ENCODE measurements around the gene ADAMTS19.

Gene ADAMTS19

DNA sequence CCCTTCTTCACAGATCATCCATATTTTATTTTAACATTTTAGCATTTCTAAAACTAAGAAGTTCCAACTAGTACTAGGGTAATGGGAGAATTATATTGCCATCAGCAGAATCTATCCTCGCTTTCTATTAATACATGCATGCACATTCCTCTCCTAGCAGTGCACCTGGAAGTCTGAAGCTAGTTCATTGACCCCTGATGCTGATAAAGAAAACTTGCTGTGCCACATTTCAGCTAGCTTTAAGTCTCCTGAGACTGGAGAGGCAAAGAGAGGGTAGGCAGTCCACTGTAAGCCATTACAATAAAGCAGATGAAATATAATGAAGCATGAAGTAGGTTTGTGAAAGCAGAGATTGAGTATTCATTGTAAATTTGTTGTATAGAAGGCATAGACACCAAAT is 303.6 kb downstream of the ADAMTS19 start:
- no peak overlapping the region for H3K27ac ChIP-seq (ENCODE audit: low read depth, low read length)
- no peaks in the 10 kb centered on the region for H3K27me3 ChIP-seq (ENCODE audit: control insufficient read depth, low read length)
- no peak overlapping the region for H3K4me3 ChIP-seq (ENCODE audit: low read length)
- H3K4me2 ChIP-seq (ENCODE audit: low read length), result no peak overlapping the region
- no peaks in the 10 kb centered on the region for H3F3A ChIP-seq (ENCODE audit: control insufficient read depth, insufficient read depth)
- TF ChIP-seq, protein P1, sequence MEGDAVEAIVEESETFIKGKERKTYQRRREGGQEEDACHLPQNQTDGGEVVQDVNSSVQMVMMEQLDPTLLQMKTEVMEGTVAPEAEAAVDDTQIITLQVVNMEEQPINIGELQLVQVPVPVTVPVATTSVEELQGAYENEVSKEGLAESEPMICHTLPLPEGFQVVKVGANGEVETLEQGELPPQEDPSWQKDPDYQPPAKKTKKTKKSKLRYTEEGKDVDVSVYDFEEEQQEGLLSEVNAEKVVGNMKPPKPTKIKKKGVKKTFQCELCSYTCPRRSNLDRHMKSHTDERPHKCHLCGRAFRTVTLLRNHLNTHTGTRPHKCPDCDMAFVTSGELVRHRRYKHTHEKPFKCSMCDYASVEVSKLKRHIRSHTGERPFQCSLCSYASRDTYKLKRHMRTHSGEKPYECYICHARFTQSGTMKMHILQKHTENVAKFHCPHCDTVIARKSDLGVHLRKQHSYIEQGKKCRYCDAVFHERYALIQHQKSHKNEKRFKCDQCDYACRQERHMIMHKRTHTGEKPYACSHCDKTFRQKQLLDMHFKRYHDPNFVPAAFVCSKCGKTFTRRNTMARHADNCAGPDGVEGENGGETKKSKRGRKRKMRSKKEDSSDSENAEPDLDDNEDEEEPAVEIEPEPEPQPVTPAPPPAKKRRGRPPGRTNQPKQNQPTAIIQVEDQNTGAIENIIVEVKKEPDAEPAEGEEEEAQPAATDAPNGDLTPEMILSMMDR (IDR thresholded peaks at IDR 0.05; ENCODE audit: low read depth, low read length, poor library complexity, severe bottlenecking), result no peak
- TF ChIP-seq EZH2phosphoT487 (IDR thresholded peaks at IDR 0.05; ENCODE audit: borderline replicate concordance, low read length), result no peak
- no peaks in the 10 kb centered on the region for H3K79me2 ChIP-seq (ENCODE audit: control insufficient read depth, low read length)
- H3K36me3 ChIP-seq (ENCODE audit: control insufficient read depth, low read length), result no peaks in the 10 kb centered on the region
- no peaks in the 10 kb centered on the region for H3K9me2 ChIP-seq (replicated peaks; ENCODE audit: control insufficient read depth, low read length)
- no peaks in the 10 kb centered on the region for H4K20me1 ChIP-seq (ENCODE audit: control insufficient read depth, insufficient read depth, low read depth, low read length)
- H3K9me3 ChIP-seq (ENCODE audit: control insufficient read depth, insufficient read depth, low read length), result no peaks in the 10 kb centered on the region
- H3K4me1 ChIP-seq (ENCODE audit: control insufficient read depth, low read length), result no peaks in the 10 kb centered on the region

GRCh38 chr5:129766798-129767197 is 306.7 kb downstream of the ADAMTS19 start:
- H3K27ac ChIP-seq (ENCODE audit: low read depth, low read length), result no peak overlapping the region

GRCh38 chr5:129767927-129768380 is 307.9 kb downstream of the ADAMTS19 start:
- H3K9me3 ChIP-seq (ENCODE audit: control insufficient read depth, insufficient read depth, low read length), result no peaks in the 10 kb centered on the region
- TF ChIP-seq EZH2phosphoT487 (IDR thresholded peaks at IDR 0.05; ENCODE audit: borderline replicate concordance, low read length), result no peak
- TF ChIP-seq, protein P1 (IDR thresholded peaks at IDR 0.05; ENCODE audit: low read depth, low read length, poor library complexity, severe bottlenecking), result peak; percentile 98
- no peaks in the 10 kb centered on the region for H3K79me2 ChIP-seq (ENCODE audit: control insufficient read depth, low read length)
- H3K4me1 ChIP-seq (ENCODE audit: control insufficient read depth, low read length), result no peaks in the 10 kb centered on the region
- H4K20me1 ChIP-seq (ENCODE audit: control insufficient read depth, insufficient read depth, low read depth, low read length), result no peaks in the 10 kb centered on the region
- no peaks in the 10 kb centered on the region for H3K36me3 ChIP-seq (ENCODE audit: control insufficient read depth, low read length)
- no peak overlapping the region for H3K4me3 ChIP-seq (ENCODE audit: low read length)
- H3K9me2 ChIP-seq (replicated peaks; ENCODE audit: control insufficient read depth, low read length), result no peaks in the 10 kb centered on the region
- no peaks in the 10 kb centered on the region for H3K27me3 ChIP-seq (ENCODE audit: control insufficient read depth, low read length)
- H3F3A ChIP-seq (ENCODE audit: control insufficient read depth, insufficient read depth), result no peaks in the 10 kb centered on the region
- H3K27ac ChIP-seq (ENCODE audit: low read depth, low read length), result no peak overlapping the region
- no peak overlapping the region for H3K4me2 ChIP-seq (ENCODE audit: low read length)

More at GRCh38 chr5:129766798-129767197, 306.7 kb downstream of the ADAMTS19 start:
- Histone ChIP-seq H3K4me3 (ENCODE audit: low read length) (no peak overlapping the region), H3K9me3 (ENCODE audit: control insufficient read depth, insufficient read depth, low read length) (no peaks in the 10 kb centered on the region), H3K79me2 (ENCODE audit: control insufficient read depth, low read length) (no peaks in the 10 kb centered on the region), H3K4me1 (ENCODE audit: control insufficient read depth, low read length) (no peaks in the 10 kb centered on the region), H3F3A (ENCODE audit: control insufficient read depth, insufficient read depth) (no peaks in the 10 kb centered on the region), H4K20me1 (ENCODE audit: control insufficient read depth, insufficient read depth, low read depth, low read length) (no peaks in the 10 kb centered on the region), H3K27me3 (ENCODE audit: control insufficient read depth, low read length) (no peaks in the 10 kb centered on the region), H3K4me2 (ENCODE audit: low read length) (no peak overlapping the region), H3K36me3 (ENCODE audit: control insufficient read depth, low read length) (no peaks in the 10 kb centered on the region), H3K9me2 (replicated peaks; ENCODE audit: control insufficient read depth, low read length) (no peaks in the 10 kb centered on the region)
- no peak for TF ChIP-seq EZH2phosphoT487 (IDR thresholded peaks at IDR 0.05; ENCODE audit: borderline replicate concordance, low read length)
- TF ChIP-seq, protein P1 (IDR thresholded peaks at IDR 0.05; ENCODE audit: low read depth, low read length, poor library complexity, severe bottlenecking), result no peak
